Left cardiac atrium (tissue), 4 donors: ENCODE data around the gene C11orf24. TPM values are rescaled to one million over a fixed set of nuclear protein-coding genes. Genes with fewer than 3 reads are reported as not detected.
A peak's percentile ranks its signal among the peaks of the same experiment; 100 is the strongest.

Experiments used
- ATAC-seq, 2 donors: fragments of 200-7000 bp; cut with Tn5 transposase; one replicate each; pipeline ENCODE4 v1.9.1; 2020; ENCODE audit warnings: mild to moderate bottlenecking in 2 of 2, moderate library complexity in 2 of 2
- DNase-seq: peaks from one replicate; pipeline ENCODE4 v3.0.0-alpha.2; 2020
- intact Hi-C, 2 donors: fragments of 100-400 bp; cut with DNase I; formaldehyde crosslinking; loops; one replicate each; pipeline versions ENCODE4 v1.14.1 to v1.15.1; 2022 to 2023
- total RNA-seq, 2 donors: library from RNA; stranded (reverse); fragmentation: NEBNext Ultra II Directional; extraction: Animal tissue kit (Norgen Biotek cat#: 25700); gene quantifications; one replicate each; pipeline ENCODE4 v1.2.1, GENCODE V29; 2021
- donor health status: DM: no; HTN: yes; CAD: no.
- donor health status: DM: no; HTN: yes; CAD: no; lungs with severe emphysema.
- donor health status: DM: yes; HTN: yes; CAD: no.
- donor health status: Dilated cardiomyopathy.

The C11orf24 gene
- total RNA-seq, 2 donors from 2014 or later = 28.7 to 42.0 TPM

DNA sequence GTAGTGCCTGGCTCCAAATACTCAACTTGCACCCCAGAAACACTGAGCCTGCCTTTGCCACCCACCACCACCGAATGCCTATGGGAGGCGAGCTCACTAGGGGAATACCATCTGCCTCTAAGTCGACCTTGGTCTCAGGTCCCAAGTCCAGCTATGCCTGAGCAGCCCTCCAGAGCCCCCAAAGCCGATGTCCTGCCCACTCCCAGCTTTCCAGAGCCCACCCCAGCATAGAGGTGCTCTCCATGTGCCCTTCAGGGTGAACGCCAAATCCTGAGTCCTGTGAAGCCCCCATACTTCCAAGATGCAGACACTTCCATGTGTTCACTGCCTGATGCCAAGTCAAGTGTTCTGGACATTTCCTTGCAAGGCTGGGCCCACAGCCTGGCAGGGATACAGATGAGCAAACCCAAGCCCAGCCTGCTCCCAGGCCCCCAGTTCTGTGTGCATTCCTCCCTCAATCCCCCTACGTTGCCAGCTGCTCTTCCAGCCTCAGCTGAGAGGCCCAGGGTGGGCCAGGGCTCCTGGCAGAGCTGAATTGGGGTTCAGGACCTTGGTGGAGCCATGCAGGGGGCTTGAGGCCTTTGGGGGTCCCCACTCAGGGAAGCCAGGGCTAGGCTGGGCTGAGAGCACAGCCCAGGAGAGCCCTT, 56.1 kb downstream of the C11orf24 start:
- ATAC-seq = no peak
- no peak for DNase-seq
- intact Hi-C loops = no loop called here

DNA sequence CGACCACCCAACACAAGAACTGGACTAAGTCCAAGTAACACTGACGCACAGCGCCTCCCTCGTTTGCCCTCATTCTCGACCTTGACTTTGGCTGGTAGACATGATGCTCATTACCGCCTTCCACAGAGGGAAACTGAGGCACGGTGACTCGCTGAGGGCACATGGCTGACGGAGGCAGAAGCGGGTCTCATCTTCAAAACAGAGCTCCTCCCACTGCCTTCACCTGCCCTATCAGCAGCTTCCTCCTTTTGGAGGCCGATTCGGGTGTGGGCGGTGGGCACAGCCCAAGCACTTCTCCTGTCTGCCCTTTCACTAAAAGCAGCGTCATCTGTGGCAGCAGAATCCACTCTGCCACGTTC, 56.7 kb downstream of the C11orf24 start:
- ATAC-seq (no peak), DNase-seq (no peak)
- intact Hi-C loops = no loop called here

DNA sequence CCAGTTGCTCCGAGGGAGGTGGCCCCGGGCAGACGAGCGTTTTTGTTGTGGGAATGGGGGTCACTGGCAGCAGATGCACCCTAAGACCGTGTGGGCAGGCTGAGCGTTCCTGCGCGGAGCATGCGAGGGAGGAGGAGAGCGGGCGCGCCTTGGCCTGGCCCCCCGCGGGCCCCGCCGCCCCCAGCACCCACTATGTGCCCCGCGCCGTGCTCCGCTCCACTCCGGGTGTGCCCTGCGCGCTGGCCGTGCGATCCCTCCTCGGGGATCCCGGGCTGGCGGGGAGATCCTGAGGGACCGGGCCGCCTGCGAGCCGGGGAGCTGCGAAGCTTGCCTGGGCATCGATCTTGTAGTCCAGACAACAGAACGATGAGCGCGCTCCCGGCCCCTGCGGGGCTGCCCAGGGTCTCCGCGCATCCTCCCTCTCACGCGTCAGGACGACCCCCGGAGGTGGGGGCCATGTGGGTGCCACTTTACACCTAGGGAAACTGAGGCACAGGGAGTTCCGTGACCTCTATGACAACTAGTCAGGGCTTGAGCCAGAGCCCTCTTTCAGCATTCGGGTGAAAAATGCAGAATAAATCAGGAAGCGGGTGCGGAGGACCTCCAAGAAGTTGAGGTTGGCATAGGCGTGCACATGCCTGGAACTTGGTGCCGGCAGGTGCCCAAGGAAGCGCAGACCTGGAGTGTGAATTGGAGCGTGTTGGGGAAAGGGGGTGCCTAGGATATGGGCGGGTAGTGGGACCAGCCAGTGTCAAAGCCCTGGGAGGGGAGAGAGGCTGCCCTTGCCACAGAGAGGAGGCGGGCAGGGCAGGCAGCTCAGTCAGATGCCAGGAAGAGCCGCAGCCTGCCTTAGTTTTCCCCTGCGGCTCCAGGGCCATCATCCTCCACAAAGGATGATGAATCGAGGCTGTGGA, 57.3 kb downstream of the C11orf24 start:
- peak; percentile 6 to 28 for ATAC-seq
- DNase-seq = peak; percentile 52
- intact Hi-C loops = no loop called here

DNA sequence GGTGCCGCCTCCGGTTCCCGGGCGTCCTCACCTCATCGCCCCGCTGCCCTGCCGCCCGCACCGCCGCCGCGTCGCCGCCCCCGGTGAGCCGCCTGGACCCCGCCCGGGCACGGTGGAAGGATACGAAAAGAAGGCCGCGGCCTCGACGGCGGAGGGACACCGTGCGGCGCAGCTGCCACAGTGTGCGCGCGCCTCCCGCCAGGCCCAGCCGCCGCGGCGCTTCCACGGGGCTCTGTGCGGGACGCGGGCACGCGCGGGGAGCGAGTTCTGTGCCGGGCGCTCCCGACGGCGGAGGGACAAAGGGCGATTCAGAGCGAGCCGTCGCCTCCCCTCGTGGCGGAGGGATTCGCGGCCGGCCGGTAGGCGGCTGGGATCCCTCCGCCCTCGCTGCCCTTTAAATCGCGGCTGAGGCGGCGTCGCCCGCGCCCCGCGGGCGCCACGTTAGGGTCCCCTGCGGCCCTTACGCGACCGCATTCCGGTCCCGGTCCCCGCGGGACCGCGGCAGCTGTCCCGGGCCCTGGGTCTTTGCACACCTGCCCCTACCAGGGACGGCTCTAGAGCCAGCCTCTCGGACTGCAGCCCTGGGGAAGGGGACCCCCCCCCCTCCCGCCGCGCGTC, 58.1 kb downstream of the C11orf24 start:
- DNase-seq (peak; percentile 90), ATAC-seq (peak; percentile 68 to 70)
- intact Hi-C loops = no loop called here

DNA sequence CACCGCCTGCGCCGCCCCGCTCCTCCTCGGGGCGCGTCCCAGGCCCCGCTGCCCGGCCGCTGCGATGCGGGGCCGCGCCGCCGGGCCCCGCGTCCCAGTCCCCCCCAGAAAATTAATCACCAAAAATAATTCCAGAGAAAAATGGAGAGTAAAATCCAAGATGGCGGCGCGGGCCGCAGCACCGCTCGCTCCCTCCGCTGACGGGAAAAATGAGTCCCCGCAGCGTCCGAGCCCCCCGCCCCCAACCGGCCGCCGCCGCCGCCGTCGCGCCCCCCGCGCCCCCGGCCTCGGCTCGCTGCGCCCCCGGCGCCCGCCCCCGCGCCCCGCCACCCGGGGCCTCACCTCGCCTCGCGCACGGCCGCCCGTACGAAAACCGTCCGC, 58.6 kb downstream of the C11orf24 start, which contains the start of gene KMT5B:
Gene KMT5B (minus strand): TSS at position 162 of the 381 bp plus-strand sequence. CDS start 23,220 bp downstream, outside the sequence.
- intact Hi-C loops = no loop called here
- DNase-seq (peak; percentile 60), ATAC-seq (no peak)

DNA sequence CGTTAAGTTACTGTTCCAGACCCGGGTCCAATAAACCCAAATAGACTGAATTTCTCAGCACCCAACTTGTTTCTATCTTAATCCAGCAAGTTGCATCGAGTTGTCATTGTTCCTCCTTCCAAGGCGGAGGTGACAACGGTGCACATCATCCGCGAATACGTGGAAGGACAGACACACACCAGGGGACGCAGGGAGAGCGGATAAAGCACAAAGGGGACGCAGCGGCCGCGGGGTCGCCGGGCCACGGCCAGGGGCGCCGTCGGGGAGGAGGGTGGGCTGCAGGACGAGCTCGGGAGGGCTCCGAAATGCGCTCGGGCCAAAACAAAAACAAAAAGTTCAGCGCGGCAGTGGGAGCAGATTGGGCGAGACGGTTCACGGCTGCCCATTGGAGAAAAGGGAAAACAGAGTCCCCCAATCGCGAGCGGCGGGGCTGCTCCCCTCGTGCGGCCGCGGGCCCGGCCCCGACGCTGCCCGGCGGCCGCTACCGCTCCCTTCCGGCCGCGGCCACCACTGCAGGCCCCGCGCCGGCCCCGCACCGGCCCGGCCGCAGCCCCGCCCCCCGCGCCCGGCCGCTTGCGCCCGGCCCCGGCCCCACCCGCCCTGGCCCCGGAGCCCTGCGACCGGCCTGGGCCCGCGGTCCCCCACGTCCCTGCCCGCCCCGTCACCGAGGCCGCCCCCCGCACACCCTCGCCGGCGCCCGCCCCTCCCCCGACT, 59.2 kb downstream of the C11orf24 start:
- ATAC-seq = peak; percentile 64 to 71

DNA sequence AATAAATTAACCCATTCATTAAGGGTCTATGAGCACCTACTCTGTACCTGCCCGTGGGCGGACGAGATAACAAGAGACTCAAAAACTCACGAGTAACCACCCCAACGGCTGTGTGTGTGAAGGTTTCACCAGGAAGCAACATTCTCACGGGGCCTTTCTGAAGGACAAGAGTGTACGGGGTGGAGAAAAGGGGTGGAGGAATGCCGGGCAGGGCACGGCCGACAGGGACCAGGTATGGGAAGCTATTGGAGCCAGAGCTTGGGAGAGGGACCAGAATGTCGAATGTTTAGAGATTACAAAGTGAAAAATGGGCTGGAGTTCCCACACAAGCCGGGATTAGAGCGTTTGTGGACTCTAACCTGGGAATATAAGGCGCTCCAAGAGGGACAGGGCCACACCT, 60.2 kb downstream of the C11orf24 start:
- DNase-seq (no peak), ATAC-seq (no peak)
- intact Hi-C loops = no loop called here

More for the DNA sequence above, 59.2 kb downstream of the C11orf24 start:
- intact Hi-C loops = no loop called here
- DNase-seq = peak; percentile 80

Other genes with a start within 250 kb of the C11orf24 start
- 100 to 1,000 TPM; 304 to 342 TPM for gene NDUFS8, start 241.3 kb downstream of the C11orf24 start, total RNA-seq
- gene TCIRG1, start 232.9 kb downstream of the C11orf24 start, total RNA-seq = 10 to 100 TPM; 39.5 to 51.7 TPM
- gene CHKA, start 150.6 kb downstream of the C11orf24 start, total RNA-seq = 10 to 100 TPM in 1 of 2 donors, 1 to 10 TPM in 1; 7.8 to 11.8 TPM
- gene KMT5B, start 58.7 kb downstream of the C11orf24 start, total RNA-seq = 10 to 100 TPM; 28.8 to 29.8 TPM
- gene LRP5, start 40.6 kb upstream of the C11orf24 start, total RNA-seq = 10 to 100 TPM; 53.4 to 60.3 TPM
- gene PPP6R3, start 188.8 kb upstream of the C11orf24 start, total RNA-seq = 10 to 100 TPM; 69.8 to 86.0 TPM